ENCODE measurements around the gene C2orf76.
"Not testable (repeated sequence)": the region's sequence is repeated elsewhere in the genome, so short reads cannot be mapped to it uniquely, and the experiment has no call there.

The C2orf76 gene

DNA sequence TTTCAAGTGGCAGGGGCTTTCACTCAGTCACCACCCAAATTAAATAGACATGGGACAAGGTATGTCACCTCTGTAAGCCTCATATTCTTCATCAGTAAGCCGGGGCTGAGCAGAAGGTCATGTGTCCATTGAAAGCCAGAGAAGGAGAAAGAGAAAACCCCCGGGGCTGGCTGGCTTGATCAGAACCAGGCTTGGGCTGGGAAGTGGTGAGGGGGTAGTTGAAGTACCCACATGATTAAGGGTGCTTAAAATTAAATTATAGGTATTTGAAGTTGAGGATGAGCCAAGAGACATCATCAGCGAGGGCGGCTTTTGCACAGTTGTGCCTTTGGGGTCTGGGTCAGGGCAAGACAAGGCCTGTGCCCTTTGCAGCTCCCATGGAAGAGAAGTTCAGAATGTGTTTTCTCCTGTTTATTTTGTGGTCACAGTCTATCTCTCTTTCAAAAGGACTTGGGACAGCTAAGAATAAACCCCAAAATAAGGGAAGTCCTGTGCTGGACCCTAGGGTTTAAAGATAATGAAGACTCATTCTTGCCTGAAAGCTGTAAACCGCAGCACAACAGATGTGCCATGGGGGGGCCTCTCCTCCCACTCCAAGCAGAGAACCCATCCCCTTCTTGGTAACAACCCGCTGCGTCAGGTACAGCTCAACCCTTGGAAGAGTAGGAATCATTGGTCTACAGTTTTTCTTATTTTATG lies 10.8 kb upstream of the C2orf76 start:
- no peak for DNase-seq (ENCODE audit: low read depth, low spot score)
- no peaks in the 10 kb centered on the region for H3K27me3 ChIP-seq (ENCODE audit: control insufficient read depth, insufficient read depth, low read length)
- H3K4me3 ChIP-seq (ENCODE audit: low read length), result no peak overlapping the region
- WGBS (ENCODE audit: insufficient coverage, insufficient read length), result no CpG with 5 or more reads among the region's 7 CpGs
- no peaks in the 10 kb centered on the region for H3K9me3 ChIP-seq (ENCODE audit: control insufficient read depth, insufficient read depth, low read length)
- H3K27ac ChIP-seq (ENCODE audit: low read length), result no peak overlapping the region
- peaks cover 10% of the 10 kb centered on the region for H3K36me3 ChIP-seq (ENCODE audit: control insufficient read depth, insufficient read depth, low read length)
- no peaks in the 10 kb centered on the region for H3K4me1 ChIP-seq (ENCODE audit: control insufficient read depth, insufficient read depth, low read length)

DNA sequence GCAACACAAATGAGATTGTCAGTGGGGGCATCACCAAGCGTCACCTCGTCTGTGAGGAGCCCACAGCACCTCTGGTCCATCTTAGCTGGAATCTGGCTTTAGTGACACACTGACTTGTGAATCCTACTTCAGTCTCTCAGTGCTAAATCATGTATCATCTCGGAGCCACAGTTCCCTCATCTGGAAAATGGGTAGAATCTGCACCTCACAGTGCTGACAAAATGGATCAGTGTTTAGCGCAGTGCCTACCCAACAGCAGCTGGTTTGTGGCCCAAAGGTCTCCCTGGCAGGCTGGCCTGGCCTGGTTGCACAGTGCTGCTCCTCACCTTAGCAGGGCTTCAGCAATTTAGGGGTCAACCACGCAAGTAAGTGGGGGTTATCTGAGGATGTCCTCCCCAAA lies 10.2 kb upstream of the C2orf76 start:
- Histone ChIP-seq H3K36me3 (ENCODE audit: control insufficient read depth, insufficient read depth, low read length) (peaks cover 14% of the 10 kb centered on the region), H3K4me1 (ENCODE audit: control insufficient read depth, insufficient read depth, low read length) (no peaks in the 10 kb centered on the region), H3K27ac (ENCODE audit: low read length) (no peak overlapping the region), H3K4me3 (ENCODE audit: low read length) (no peak overlapping the region), H3K9me3 (ENCODE audit: control insufficient read depth, insufficient read depth, low read length) (no peaks in the 10 kb centered on the region), H3K27me3 (ENCODE audit: control insufficient read depth, insufficient read depth, low read length) (no peaks in the 10 kb centered on the region)
- DNase-seq (ENCODE audit: low read depth, low spot score), result no peak
- no CpG with 5 or more reads among the region's 5 CpGs for WGBS (ENCODE audit: insufficient coverage, insufficient read length)

DNA sequence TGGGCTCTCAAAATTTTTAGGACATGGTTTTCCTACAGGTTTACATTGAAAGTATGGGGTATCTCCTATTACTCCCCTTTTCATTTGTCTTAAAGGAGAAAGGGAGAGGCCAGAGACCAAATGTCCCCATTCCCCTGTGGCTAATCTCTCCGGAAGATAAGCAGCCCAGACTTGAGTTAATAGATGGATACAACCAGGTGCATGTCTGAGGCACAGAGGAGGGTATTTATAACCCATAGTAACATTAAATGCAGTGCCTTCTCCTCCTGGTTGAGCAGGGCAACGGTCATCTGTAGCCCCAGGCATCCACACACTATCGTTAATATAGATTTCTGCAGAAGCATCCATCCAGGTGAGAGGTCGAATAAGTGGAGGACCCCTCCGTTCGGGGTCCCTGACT lies 9.8 kb upstream of the C2orf76 start:
- not testable (repeated sequence) for H3K4me3 ChIP-seq (ENCODE audit: low read length); H3K27ac ChIP-seq (ENCODE audit: low read length); DNase-seq (ENCODE audit: low read depth, low spot score); H3K27me3 ChIP-seq (ENCODE audit: control insufficient read depth, insufficient read depth, low read length); H3K4me1 ChIP-seq (ENCODE audit: control insufficient read depth, insufficient read depth, low read length); H3K9me3 ChIP-seq (ENCODE audit: control insufficient read depth, insufficient read depth, low read length)
- H3K36me3 ChIP-seq (ENCODE audit: control insufficient read depth, insufficient read depth, low read length), result peaks cover 17% of the 10 kb centered on the region
- no CpG with 5 or more reads among the region's 6 CpGs for WGBS (ENCODE audit: insufficient coverage, insufficient read length)

DNA sequence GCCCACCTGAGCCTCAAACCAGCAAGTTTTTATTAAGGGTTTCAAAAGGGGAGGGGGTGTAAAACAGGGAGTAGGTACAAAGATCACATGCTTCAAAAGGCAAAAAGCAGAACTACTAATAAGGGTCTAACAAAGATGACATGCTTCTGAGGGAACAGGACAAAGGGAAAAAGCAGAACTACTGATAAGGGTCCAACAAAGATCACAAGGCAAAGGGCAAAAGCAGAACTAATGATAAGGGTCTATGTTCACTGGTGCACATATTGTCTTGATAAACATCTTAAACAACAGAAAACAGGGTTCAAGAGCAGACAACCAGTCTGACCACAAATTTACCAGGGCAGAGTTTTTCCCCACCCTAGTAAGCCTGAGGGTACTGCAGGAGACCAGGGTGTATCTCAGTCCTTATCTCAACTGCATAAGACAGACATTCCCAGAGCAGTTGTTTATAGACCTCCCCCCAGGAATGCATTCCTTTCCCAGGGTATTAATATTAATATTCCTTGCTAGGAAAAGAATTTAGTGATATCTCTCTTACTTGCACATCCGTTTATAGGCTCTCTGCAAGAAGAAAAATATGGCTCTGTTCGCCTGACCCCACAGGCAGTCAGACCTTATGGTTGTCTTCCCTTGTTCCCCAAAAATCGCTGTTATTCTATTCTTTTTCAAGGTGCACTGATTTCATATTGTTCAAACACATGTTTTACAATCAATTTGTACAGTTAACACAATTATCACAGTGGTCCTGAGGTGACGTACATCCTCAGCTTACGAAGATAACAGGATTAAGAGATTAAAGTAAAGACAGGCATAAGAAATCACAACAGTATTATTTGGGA lies 7.5 kb upstream of the C2orf76 start:
- not testable (repeated sequence) for H3K9me3 ChIP-seq (ENCODE audit: control insufficient read depth, insufficient read depth, low read length); DNase-seq (ENCODE audit: low read depth, low spot score); H3K27me3 ChIP-seq (ENCODE audit: control insufficient read depth, insufficient read depth, low read length); H3K4me1 ChIP-seq (ENCODE audit: control insufficient read depth, insufficient read depth, low read length); H3K27ac ChIP-seq (ENCODE audit: low read length); H3K4me3 ChIP-seq (ENCODE audit: low read length)
- H3K36me3 ChIP-seq (ENCODE audit: control insufficient read depth, insufficient read depth, low read length), result peaks cover 27% of the 10 kb centered on the region
- no CpG with 5 or more reads among the region's 5 CpGs for WGBS (ENCODE audit: insufficient coverage, insufficient read length)

DNA sequence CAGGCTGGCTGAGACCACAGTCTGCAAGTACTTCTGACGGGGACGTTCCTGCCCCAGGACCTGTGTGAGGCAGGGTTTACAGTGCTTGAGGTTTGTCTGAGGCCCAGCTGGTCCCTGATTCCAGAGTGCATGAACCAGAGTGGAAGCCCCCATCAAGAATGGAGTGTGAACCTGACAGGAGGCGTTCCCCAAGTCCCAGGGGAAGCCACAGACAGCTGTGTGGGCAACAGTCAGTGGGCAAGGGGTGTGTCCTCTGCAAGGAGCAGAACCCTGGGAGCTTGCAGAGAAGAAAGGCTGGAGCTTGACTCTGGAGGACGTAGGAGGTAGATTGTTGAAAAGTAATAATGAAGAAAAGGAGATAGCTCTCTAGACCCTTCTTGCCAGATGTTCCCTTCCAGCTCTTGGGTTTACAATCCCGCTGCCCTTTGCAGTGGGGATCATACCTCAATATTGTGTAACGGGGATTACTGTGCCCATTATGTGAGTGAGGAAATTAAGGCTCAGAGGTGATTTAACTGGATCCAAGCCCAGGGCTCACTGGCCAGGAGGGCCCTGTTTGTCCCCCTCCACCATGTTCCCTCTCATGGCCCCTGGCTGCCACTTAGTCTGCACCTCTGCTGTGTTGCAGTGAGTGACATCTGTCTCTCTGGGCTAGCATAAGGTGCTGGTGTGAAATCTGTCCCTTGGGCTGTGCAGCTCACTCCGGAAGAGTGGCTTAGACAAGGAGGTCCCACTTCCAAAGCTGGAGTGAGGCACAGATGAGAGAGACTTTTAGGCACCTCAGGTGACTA lies 6.3 kb upstream of the C2orf76 start:
- Histone ChIP-seq H3K36me3 (ENCODE audit: control insufficient read depth, insufficient read depth, low read length) (peaks cover 27% of the 10 kb centered on the region), H3K4me1 (ENCODE audit: control insufficient read depth, insufficient read depth, low read length) (no peaks in the 10 kb centered on the region), H3K4me3 (ENCODE audit: low read length) (no peak overlapping the region), H3K9me3 (ENCODE audit: control insufficient read depth, insufficient read depth, low read length) (no peaks in the 10 kb centered on the region), H3K27me3 (ENCODE audit: control insufficient read depth, insufficient read depth, low read length) (no peaks in the 10 kb centered on the region), H3K27ac (ENCODE audit: low read length) (no peak overlapping the region)
- DNase-seq (ENCODE audit: low read depth, low spot score), result no peak
- no CpG with 5 or more reads among the region's 7 CpGs for WGBS (ENCODE audit: insufficient coverage, insufficient read length)

DNA sequence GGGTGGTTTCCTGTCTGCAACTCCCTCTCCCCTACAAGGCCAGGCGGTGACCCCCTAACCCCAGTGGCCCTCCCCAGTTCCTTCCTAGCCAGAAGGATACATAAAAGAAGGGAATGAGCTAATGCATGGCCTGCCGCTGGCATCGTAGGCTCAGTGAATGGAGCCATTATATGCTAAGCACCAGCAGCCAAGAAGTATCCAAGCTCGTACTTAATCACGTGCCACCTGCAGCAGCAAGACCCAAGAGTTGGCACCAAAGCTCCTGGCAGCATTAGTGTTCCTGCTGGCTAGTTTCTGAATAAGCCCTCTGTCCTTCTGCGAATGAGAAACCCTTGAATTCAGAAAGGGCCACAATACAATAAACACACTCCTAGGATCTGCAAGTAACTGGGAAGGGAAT lies 4.5 kb upstream of the C2orf76 start:
- Histone ChIP-seq H3K36me3 (ENCODE audit: control insufficient read depth, insufficient read depth, low read length) (peaks cover 27% of the 10 kb centered on the region), H3K4me1 (ENCODE audit: control insufficient read depth, insufficient read depth, low read length) (no peaks in the 10 kb centered on the region), H3K9me3 (ENCODE audit: control insufficient read depth, insufficient read depth, low read length) (no peaks in the 10 kb centered on the region), H3K4me3 (ENCODE audit: low read length) (no peak overlapping the region), H3K27me3 (ENCODE audit: control insufficient read depth, insufficient read depth, low read length) (no peaks in the 10 kb centered on the region), H3K27ac (ENCODE audit: low read length) (no peak overlapping the region)
- WGBS (ENCODE audit: insufficient coverage, insufficient read length), result no CpG with 5 or more reads among the region's 6 CpGs
- no peak for DNase-seq (ENCODE audit: low read depth, low spot score)

DNA sequence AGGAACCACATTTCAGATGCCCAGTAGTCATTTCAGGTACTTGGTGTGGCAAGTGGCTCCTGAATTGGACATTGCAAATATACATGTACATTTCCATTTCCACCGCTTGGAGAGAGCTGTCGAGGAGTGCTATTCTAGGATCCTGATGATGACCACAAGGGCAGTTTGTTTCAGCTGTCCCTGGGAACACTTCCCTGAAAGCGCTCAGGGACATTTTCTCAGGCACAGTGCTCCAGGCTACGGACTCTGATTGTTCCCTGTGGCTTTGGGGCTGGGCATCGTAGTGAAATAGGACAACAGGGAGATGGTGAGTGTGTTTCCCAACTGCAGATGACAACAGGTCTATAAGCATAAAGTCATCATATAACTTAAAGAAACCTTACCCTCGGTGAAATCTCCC lies 3.2 kb upstream of the C2orf76 start:
- H3K4me1 ChIP-seq (ENCODE audit: control insufficient read depth, insufficient read depth, low read length), result no peaks in the 10 kb centered on the region
- no peak overlapping the region for H3K27ac ChIP-seq (ENCODE audit: low read length)
- no peak overlapping the region for H3K4me3 ChIP-seq (ENCODE audit: low read length)
- WGBS (ENCODE audit: insufficient coverage, insufficient read length), result no CpG with 5 or more reads among the region's 6 CpGs
- no peaks in the 10 kb centered on the region for H3K27me3 ChIP-seq (ENCODE audit: control insufficient read depth, insufficient read depth, low read length)
- DNase-seq (ENCODE audit: low read depth, low spot score), result no peak
- no peaks in the 10 kb centered on the region for H3K9me3 ChIP-seq (ENCODE audit: control insufficient read depth, insufficient read depth, low read length)
- H3K36me3 ChIP-seq (ENCODE audit: control insufficient read depth, insufficient read depth, low read length), result peaks cover 27% of the 10 kb centered on the region

DNA sequence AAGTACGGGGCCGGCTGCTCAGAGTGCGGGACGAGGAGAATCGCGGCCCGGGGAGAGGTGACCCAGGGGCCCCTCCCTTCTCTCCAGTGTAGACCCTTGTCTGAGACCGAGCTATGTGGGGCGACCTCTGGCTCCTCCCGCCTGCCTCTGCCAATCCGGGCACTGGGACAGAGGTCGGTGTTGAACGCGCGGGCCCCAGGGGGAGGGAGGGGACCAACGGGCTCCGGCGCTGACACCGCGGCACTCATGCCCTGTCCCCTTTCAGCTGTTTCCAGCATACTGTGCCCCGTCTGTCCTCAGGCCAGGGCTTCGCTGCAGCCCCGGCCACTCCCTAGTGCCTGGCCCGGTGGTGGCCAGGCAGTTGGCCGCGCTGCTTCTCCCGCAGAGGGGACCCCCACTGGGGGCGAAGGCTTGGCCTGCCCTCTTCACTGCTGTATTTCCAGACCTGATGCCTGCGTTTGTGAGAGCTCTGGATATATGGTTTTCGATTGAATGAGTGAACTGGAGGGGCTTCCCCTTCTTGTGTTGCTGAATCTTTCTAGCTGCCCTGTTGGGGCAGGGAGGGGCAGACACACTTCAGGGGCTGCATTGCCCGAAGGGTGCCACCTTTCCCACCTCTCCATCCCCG lies 952 bp upstream of the C2orf76 start:
- H3K36me3 ChIP-seq (ENCODE audit: control insufficient read depth, insufficient read depth, low read length), result peaks cover 18% of the 10 kb centered on the region
- no peaks in the 10 kb centered on the region for H3K4me1 ChIP-seq (ENCODE audit: control insufficient read depth, insufficient read depth, low read length)
- H3K4me3 ChIP-seq (ENCODE audit: low read length), result peak overlapping the region; percentile 77; the same call in 1 of the 2 replicates
- WGBS (ENCODE audit: insufficient coverage, insufficient read length), result no CpG with 5 or more reads among the region's 32 CpGs
- no peak overlapping the region for H3K27ac ChIP-seq (ENCODE audit: low read length)
- DNase-seq (ENCODE audit: low read depth, low spot score), result no peak
- H3K9me3 ChIP-seq (ENCODE audit: control insufficient read depth, insufficient read depth, low read length), result no peaks in the 10 kb centered on the region
- H3K27me3 ChIP-seq (ENCODE audit: control insufficient read depth, insufficient read depth, low read length), result no peaks in the 10 kb centered on the region

DNA sequence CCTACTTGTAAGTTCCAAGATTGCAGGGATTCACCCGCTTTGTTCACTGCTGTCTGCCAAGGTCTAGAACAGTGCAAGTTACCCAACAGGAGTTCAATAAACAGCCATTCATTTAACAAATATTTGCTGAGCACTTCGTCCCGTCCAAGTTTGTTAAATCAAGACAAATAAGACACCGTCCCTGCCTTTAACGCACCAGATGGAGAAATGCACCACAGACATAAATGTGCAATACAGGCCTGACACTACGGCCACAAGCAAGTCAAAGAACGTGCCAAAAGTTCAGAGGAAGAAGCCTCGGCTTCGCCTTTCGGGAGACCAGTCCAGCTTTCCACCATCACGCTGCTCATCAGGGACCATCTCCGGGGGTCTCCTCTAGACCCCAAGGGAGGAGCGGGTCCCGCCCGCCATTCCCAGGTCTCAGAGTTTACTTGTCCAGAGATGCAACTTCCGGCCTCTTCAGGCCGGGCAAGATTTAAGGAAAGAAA lies 429 bp downstream of the C2orf76 start:
- DNase-seq (ENCODE audit: low read depth, low spot score), result no peak
- no CpG with 5 or more reads among the region's 17 CpGs for WGBS (ENCODE audit: insufficient coverage, insufficient read length)
- Histone ChIP-seq H3K9me3 (ENCODE audit: control insufficient read depth, insufficient read depth, low read length) (no peaks in the 10 kb centered on the region), H3K27ac (ENCODE audit: low read length) (no peak overlapping the region), H3K36me3 (ENCODE audit: control insufficient read depth, insufficient read depth, low read length) (peaks cover 9% of the 10 kb centered on the region; the same call in 1 of the 2 replicates), H3K4me1 (ENCODE audit: control insufficient read depth, insufficient read depth, low read length) (no peaks in the 10 kb centered on the region), H3K27me3 (ENCODE audit: control insufficient read depth, insufficient read depth, low read length) (no peaks in the 10 kb centered on the region), H3K4me3 (ENCODE audit: low read length) (peak overlapping the region; percentile 77)

DNA sequence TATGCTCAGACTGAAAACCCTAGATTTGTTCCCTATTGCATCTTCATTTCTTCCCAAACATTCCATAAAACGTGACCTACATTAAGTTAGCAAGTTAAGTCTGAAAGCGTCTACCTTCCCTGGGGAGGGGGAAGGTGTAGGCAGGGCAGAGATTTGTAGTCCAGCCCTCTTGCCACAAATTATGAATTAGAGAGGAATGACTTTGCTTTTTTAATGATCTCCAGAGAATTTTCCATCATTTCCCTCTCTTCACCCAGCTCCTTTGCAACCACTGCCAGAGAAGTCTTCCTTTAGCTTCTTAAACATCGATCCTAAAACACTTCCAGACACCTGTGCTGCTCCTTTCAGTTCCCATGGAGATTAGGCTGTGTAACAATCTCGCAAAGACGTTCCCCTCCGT lies 1.2 kb downstream of the C2orf76 start:
- Histone ChIP-seq H3K9me3 (ENCODE audit: control insufficient read depth, insufficient read depth, low read length) (no peaks in the 10 kb centered on the region), H3K4me3 (ENCODE audit: low read length) (peak overlapping the region; percentile 31; the same call in 1 of the 2 replicates), H3K4me1 (ENCODE audit: control insufficient read depth, insufficient read depth, low read length) (no peaks in the 10 kb centered on the region), H3K27me3 (ENCODE audit: control insufficient read depth, insufficient read depth, low read length) (no peaks in the 10 kb centered on the region), H3K27ac (ENCODE audit: low read length) (no peak overlapping the region), H3K36me3 (ENCODE audit: control insufficient read depth, insufficient read depth, low read length) (peaks cover 4% of the 10 kb centered on the region; the same call in 1 of the 2 replicates)
- WGBS (ENCODE audit: insufficient coverage, insufficient read length), result no CpG with 5 or more reads among the region's 6 CpGs
- no peak for DNase-seq (ENCODE audit: low read depth, low spot score)
